MM.1S (cell line): ENCODE results near the gene TMEM253.

ENCODE experiments used
- DNase-seq: peaks from one replicate; pipeline ENCODE4 v3.0.0-alpha.2; 2015
- H2AFZ ChIP-seq: fragments of 300-600 bp; sonication (generic); 2 replicates; pipeline ENCODE4 v1.6.0; 2016; ENCODE audit warnings: antibody characterized with exemption, low read length
- H3F3A ChIP-seq: fragments of 300-600 bp; sonication (generic); 2 replicates; pipeline ENCODE4 v1.6.1; 2016; ENCODE audit warnings: mild to moderate bottlenecking, antibody characterized with exemption, low read length, moderate library complexity, mixed read lengths; ENCODE audit not compliant: insufficient read depth
- H3K27ac ChIP-seq: fragments of 300-600 bp; sonication (generic); 2 replicates; pipeline ENCODE4 v1.5.1; 2016; ENCODE audit warnings: mild to moderate bottlenecking, low read length
- H3K27me3 ChIP-seq: fragments of 300-600 bp; sonication (generic); replicated peaks from 2 replicates; pipeline ENCODE4 v1.6.0; 2016; ENCODE audit warnings: low read length; ENCODE audit not compliant: insufficient read depth
- H3K36me3 ChIP-seq: fragments of 300-600 bp; sonication (generic); replicated peaks from 2 replicates; pipeline ENCODE4 v1.6.1; 2016; ENCODE audit warnings: mild to moderate bottlenecking, low read length, mixed read lengths; ENCODE audit not compliant: insufficient read depth
- H3K4me1 ChIP-seq: fragments of 300-600 bp; sonication (generic); 2 replicates; pipeline ENCODE4 v1.6.1; 2016; ENCODE audit warnings: low read length, mixed read lengths
- H3K4me2 ChIP-seq: fragments of 300-600 bp; sonication (generic); 2 replicates; pipeline ENCODE4 v1.6.0; 2016; ENCODE audit warnings: low read depth, low read length
- H3K4me3 ChIP-seq: fragments of 300-600 bp; sonication (generic); 2 replicates; pipeline ENCODE4 v1.5.1; 2016; ENCODE audit warnings: low read length, mixed read lengths
- H3K79me2 ChIP-seq: fragments of 300-600 bp; sonication (generic); 2 replicates; pipeline ENCODE4 v1.6.1; 2016; ENCODE audit warnings: mixed run types, low read length, mixed read lengths
- H3K9ac ChIP-seq: fragments of 300-600 bp; sonication (generic); 2 replicates; pipeline ENCODE4 v1.6.1; 2016; ENCODE audit warnings: low read length, mixed read lengths
- H3K9me2 ChIP-seq: fragments of 300-600 bp; sonication (generic); replicated peaks from 2 replicates; pipeline ENCODE4 v1.6.1; 2016; ENCODE audit warnings: mild to moderate bottlenecking, low read length, mixed read lengths; ENCODE audit not compliant: insufficient read depth
- H3K9me3 ChIP-seq: fragments of 300-600 bp; sonication (generic); replicated peaks from 2 replicates; pipeline ENCODE4 v1.6.1; 2016; ENCODE audit warnings: mild to moderate bottlenecking, low read length, mixed read lengths; ENCODE audit not compliant: insufficient read depth
- H4K20me1 ChIP-seq: fragments of 300-600 bp; sonication (generic); 2 replicates; pipeline ENCODE4 v1.6.1; 2016; ENCODE audit warnings: mild to moderate bottlenecking, low read length, moderate library complexity, mixed read lengths; ENCODE audit not compliant: insufficient read depth
- EZH2 ChIP-seq: fragments of 300-600 bp; sonication (generic); optimal IDR thresholded peaks from 2 replicates; pipeline ENCODE3; 2017; ENCODE audit warnings: low read depth, mild to moderate bottlenecking, antibody characterized with exemption, low read length, mixed read lengths
- EZH2phosphoT487 ChIP-seq: fragments of 300-600 bp; sonication (generic); IDR thresholded peaks from 2 replicates; pipeline ENCODE4 v1.6.1; 2018; ENCODE audit warnings: antibody characterized with exemption, low read length
- TF ChIP-seq, protein P1 (sequence below): fragments of 300-600 bp; sonication (generic); IDR thresholded peaks from 2 replicates; pipeline ENCODE4 v1.5.1; 2016; ENCODE audit warnings: antibody characterized with exemption, low read length, mixed read lengths

The TMEM253 gene

DNA sequence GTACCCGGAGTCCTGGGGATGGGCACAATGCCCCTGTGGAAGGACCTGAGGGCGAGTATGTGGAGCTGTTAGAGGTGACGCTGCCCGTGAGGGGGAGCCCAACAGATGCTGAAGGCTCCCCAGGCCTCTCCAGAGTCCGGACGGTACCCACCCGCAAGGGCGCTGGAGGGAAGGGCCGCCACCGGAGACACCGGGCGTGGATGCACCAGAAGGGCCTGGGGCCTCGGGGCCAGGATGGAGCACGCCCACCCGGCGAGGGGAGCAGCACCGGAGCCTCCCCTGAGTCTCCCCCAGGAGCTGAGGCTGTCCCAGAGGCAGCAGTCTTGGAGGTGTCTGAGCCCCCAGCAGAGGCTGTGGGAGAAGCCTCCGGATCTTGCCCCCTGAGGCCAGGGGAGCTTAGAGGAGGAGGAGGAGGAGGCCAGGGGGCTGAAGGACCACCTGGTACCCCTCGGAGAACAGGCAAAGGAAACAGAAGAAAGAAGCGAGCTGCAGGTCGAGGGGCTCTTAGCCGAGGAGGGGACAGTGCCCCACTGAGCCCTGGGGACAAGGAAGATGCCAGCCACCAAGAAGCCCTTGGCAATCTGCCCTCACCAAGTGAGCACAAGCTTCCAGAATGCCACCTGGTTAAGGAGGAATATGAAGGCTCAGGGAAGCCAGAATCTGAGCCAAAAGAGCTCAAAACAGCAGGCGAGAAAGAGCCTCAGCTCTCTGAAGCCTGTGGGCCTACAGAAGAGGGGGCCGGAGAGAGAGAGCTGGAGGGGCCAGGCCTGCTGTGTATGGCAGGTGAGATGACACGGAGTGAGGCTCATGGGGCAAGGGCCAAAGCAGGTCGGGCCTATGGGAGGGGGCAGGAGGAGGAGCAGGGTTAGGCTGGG lies 26.2 kb upstream of the TMEM253 start:
- H3K27me3 ChIP-seq: peaks cover 2% of the 10 kb centered on the region; the same call in 1 of the 2 replicates
- no peaks in the 10 kb centered on the region for H3K9me2 ChIP-seq
- no peak overlapping the region for H3K27ac ChIP-seq
- no peaks in the 10 kb centered on the region for H3K9me3 ChIP-seq
- no peaks in the 10 kb centered on the region for H4K20me1 ChIP-seq
- no peak overlapping the region for H3K4me2 ChIP-seq
- H3K36me3 ChIP-seq: no peaks in the 10 kb centered on the region
- TF ChIP-seq EZH2phosphoT487 (no peak), EZH2 (no peak)
- TF ChIP-seq, protein P1, sequence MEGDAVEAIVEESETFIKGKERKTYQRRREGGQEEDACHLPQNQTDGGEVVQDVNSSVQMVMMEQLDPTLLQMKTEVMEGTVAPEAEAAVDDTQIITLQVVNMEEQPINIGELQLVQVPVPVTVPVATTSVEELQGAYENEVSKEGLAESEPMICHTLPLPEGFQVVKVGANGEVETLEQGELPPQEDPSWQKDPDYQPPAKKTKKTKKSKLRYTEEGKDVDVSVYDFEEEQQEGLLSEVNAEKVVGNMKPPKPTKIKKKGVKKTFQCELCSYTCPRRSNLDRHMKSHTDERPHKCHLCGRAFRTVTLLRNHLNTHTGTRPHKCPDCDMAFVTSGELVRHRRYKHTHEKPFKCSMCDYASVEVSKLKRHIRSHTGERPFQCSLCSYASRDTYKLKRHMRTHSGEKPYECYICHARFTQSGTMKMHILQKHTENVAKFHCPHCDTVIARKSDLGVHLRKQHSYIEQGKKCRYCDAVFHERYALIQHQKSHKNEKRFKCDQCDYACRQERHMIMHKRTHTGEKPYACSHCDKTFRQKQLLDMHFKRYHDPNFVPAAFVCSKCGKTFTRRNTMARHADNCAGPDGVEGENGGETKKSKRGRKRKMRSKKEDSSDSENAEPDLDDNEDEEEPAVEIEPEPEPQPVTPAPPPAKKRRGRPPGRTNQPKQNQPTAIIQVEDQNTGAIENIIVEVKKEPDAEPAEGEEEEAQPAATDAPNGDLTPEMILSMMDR: no peak
- no peak for DNase-seq
- H2AFZ ChIP-seq: no peak overlapping the region
- no peaks in the 10 kb centered on the region for H3K4me1 ChIP-seq
- H3K4me3 ChIP-seq: no peak overlapping the region
- H3F3A ChIP-seq: peaks cover 6% of the 10 kb centered on the region; the same call in 1 of the 2 replicates
- H3K9ac ChIP-seq: no peak overlapping the region
- H3K79me2 ChIP-seq: no peaks in the 10 kb centered on the region

DNA sequence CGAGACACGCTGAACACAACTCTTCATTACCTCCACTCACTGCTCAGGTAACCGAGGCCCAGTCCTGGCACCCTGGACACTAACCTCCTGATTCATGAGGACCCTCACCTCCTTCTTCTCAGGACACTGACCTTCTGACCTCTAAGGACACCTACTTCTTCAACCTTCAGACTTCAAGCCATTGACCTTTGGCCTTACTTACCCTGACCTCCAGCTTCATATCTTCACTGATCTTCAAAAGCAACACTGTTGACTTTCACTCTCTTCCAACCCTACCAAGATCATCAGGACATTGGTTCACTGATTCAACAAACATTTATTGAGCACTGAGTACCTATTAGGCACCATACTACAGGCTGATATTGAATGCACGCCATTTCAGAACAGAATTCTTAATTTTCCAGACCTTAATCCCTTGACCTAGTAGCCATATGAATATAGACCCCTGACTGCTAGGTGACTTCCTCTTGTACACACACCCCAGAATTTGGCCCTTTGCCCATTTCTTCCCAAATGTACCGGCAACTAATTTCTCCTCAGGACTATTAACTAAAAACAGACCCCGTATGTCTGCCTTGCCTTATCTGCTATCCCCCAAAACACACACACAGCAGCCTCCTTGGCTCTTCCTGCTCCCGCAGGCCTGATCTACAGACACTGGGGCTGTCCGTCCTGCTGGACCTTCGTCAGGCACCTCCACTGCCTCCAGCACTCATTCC lies 25.0 kb upstream of the TMEM253 start:
- H3F3A ChIP-seq: peaks cover 6% of the 10 kb centered on the region; the same call in 1 of the 2 replicates
- H2AFZ ChIP-seq: no peak overlapping the region
- no peaks in the 10 kb centered on the region for H4K20me1 ChIP-seq
- H3K79me2 ChIP-seq: no peaks in the 10 kb centered on the region
- H3K4me2 ChIP-seq: no peak overlapping the region
- H3K36me3 ChIP-seq: no peaks in the 10 kb centered on the region
- H3K4me1 ChIP-seq: no peaks in the 10 kb centered on the region
- no peaks in the 10 kb centered on the region for H3K27me3 ChIP-seq
- no peak for DNase-seq
- TF ChIP-seq, protein P1: no peak
- TF ChIP-seq EZH2: no peak
- no peak for TF ChIP-seq EZH2phosphoT487
- H3K27ac ChIP-seq: no peak overlapping the region
- H3K9me2 ChIP-seq: no peaks in the 10 kb centered on the region
- no peak overlapping the region for H3K4me3 ChIP-seq
- no peaks in the 10 kb centered on the region for H3K9me3 ChIP-seq
- no peak overlapping the region for H3K9ac ChIP-seq

DNA sequence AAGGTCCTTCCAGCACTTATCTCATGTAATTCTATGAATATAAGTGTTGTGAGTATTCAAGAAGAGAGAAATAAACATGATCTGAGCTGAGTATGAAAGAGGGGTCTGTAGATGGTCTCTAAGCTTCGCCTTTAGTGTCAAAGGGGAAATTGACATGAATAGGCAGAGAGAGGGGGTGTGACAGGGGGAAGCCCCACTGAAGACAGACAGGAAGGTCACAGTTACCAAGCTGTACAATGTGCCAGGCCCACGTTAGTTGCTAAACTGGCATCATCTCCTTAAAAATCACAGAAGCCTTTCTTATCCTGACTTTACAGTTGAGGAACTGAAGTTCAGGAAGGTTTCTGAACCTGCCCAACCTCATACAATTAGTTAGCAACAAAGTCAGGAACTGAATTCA lies 23.2 kb upstream of the TMEM253 start:
- Histone ChIP-seq H2AFZ (no peak overlapping the region), H3K27ac (no peak overlapping the region), H3K36me3 (no peaks in the 10 kb centered on the region), H3K9me3 (no peaks in the 10 kb centered on the region), H3K4me1 (no peaks in the 10 kb centered on the region), H3F3A (no peaks in the 10 kb centered on the region), H3K79me2 (no peaks in the 10 kb centered on the region), H3K4me2 (no peak overlapping the region), H3K4me3 (no peak overlapping the region), H3K9ac (no peak overlapping the region), H4K20me1 (no peaks in the 10 kb centered on the region), H3K9me2 (no peaks in the 10 kb centered on the region), H3K27me3 (no peaks in the 10 kb centered on the region)
- no peak for DNase-seq
- TF ChIP-seq EZH2: no peak
- TF ChIP-seq, protein P1: no peak
- TF ChIP-seq EZH2phosphoT487: no peak
